Hepatocyte (in vitro differentiated cells): ENCODE measurements around the gene GATC. TPM values are rescaled to one million over a fixed set of nuclear protein-coding genes. Genes with fewer than 3 reads are reported as not detected.

ENCODE experiments used
- DNase-seq: peaks from one replicate; pipeline ENCODE4 v3.0.0-alpha.2; 2016; ENCODE audit warnings: low spot score
- H2AFZ ChIP-seq: fragments of 200-600 bp; sonication (generic); 2 replicates; pipeline ENCODE4 v1.6.0; 2016; ENCODE audit warnings: antibody characterized with exemption, mild to moderate bottlenecking
- H3K27ac ChIP-seq: fragments of 200-600 bp; sonication (generic); 2 replicates; pipeline ENCODE4 v1.5.1; 2016; ENCODE audit warnings: mild to moderate bottlenecking
- H3K27me3 ChIP-seq: fragments of 200-600 bp; sonication (generic); 2 replicates; pipeline ENCODE4 v1.6.1; 2016
- H3K36me3 ChIP-seq: fragments of 200-600 bp; sonication (generic); replicated peaks from 2 replicates; pipeline ENCODE4 v1.5.1; 2016; ENCODE audit warnings: low read depth; ENCODE audit not compliant: insufficient read depth
- H3K4me1 ChIP-seq: fragments of 200-600 bp; sonication (generic); 2 replicates; pipeline ENCODE4 v1.5.1; 2016; ENCODE audit warnings: mild to moderate bottlenecking, moderate library complexity; ENCODE audit not compliant: insufficient read depth
- H3K4me2 ChIP-seq: fragments of 200-600 bp; sonication (generic); 2 replicates; pipeline ENCODE4 v1.6.0; 2016
- H3K4me3 ChIP-seq: fragments of 200-600 bp; sonication (generic); 2 replicates; pipeline ENCODE4 v1.5.1; 2016; ENCODE audit warnings: mild to moderate bottlenecking
- H3K79me2 ChIP-seq: fragments of 200-600 bp; sonication (generic); 2 replicates; pipeline ENCODE4 v1.6.0; 2017; ENCODE audit warnings: mild to moderate bottlenecking
- H3K9me2 ChIP-seq: fragments of 200-600 bp; sonication (generic); replicated peaks from 2 replicates; pipeline ENCODE4 v1.6.0; 2017; ENCODE audit warnings: mild to moderate bottlenecking; ENCODE audit not compliant: insufficient read depth
- H3K9me3 ChIP-seq: fragments of 200-600 bp; sonication (generic); 2 replicates; pipeline ENCODE4 v1.5.1; 2016; ENCODE audit warnings: low read depth, mild to moderate bottlenecking
- H4K20me1 ChIP-seq: fragments of 200-600 bp; sonication (generic); 2 replicates; pipeline ENCODE4 v1.6.0; 2016; ENCODE audit warnings: mild to moderate bottlenecking; ENCODE audit not compliant: insufficient read depth, poor library complexity, severe bottlenecking
- CTCF ChIP-seq: fragments of 200-600 bp; sonication (generic); IDR thresholded peaks from 2 replicates; pipeline ENCODE4 v1.5.1; 2016; ENCODE audit warnings: antibody characterized with exemption, mild to moderate bottlenecking; ENCODE audit not compliant: poor library complexity
- EZH2 ChIP-seq: fragments of 200-600 bp; sonication (generic); IDR thresholded peaks from 2 replicates; pipeline ENCODE4 v1.6.1; 2016; ENCODE audit warnings: antibody characterized with exemption, mild to moderate bottlenecking, borderline replicate concordance
- EZH2phosphoT487 ChIP-seq: fragments of 200-600 bp; sonication (generic); IDR thresholded peaks from one replicate; pipeline ENCODE4 v1.6.1; 2018; ENCODE audit warnings: antibody characterized with exemption, mild to moderate bottlenecking, low read depth, moderate library complexity; ENCODE audit not compliant: unreplicated experiment, severe bottlenecking
- WGBS: methylation state at CpG from one replicate; pipeline ENCODE4 v1.1.6; 2016; ENCODE audit warnings: low lambda C conversion rate; ENCODE audit errors: missing lambda C conversion rate; 5-methylcytosine and 5-hydroxymethylcytosine counted together
- polyA plus RNA-seq: library from polyadenylated mRNA; unstranded; fragments of >200 nt; fragmentation: Nextera tagmentation; extraction: Ambion mirVana; gene quantifications from 2 replicates; pipeline ENCODE4 v1.2.1, GENCODE V29; 2016
- total RNA-seq: library from RNA; depleted of rRNA; stranded (reverse); fragments of >200 nt; gene quantifications from 2 replicates; pipeline ENCODE4 v1.2.3, GENCODE V29; 2014

The GATC gene
- total and polyA plus RNA-seq, 2 experiments from 2014 or later: 19.0 to 35.0 TPM

- Histone ChIP-seq H3K27me3 (no peaks in the 10 kb centered on the region), H3K4me2 (peak within 1 kb of the TSS; percentile 83), H2AFZ (peak within 1 kb of the TSS; percentile 83), H3K9me3 (no peaks in the 10 kb centered on the region), H4K20me1 (peaks cover 22% of the 10 kb centered on the region), H3K4me3 (peak within 1 kb of the TSS; percentile 56), H3K9me2 (no peaks in the 10 kb centered on the region), H3K36me3 (no peaks in the 10 kb centered on the region), H3K4me1 (peaks cover 13% of the 10 kb centered on the region), H3K27ac (peak within 1 kb of the TSS; percentile 53), H3K79me2 (peaks cover 38% of the 10 kb centered on the region)
- under 1% methylated on average over 55 of the region's 59 CpGs for WGBS
- TF ChIP-seq EZH2: no peak
- no peak for TF ChIP-seq EZH2phosphoT487
- TF ChIP-seq CTCF: no peak
- DNase-seq: peak; percentile 99
These were observed 8.3 kb upstream of the GATC start, which contains the start of gene COX6A1 for GRCh38 chr12:120437735-120438494. COX6A1 (plus strand) TSS chr12:120438113; CDS start chr12:120438127, 14 bp downstream.

GRCh38 chr12:120438495-120439198 is 7.6 kb upstream of the GATC start:
- Histone ChIP-seq H3K9me2 (no peaks in the 10 kb centered on the region), H4K20me1 (peaks cover 22% of the 10 kb centered on the region), H3K27me3 (no peaks in the 10 kb centered on the region), H3K9me3 (no peaks in the 10 kb centered on the region), H3K36me3 (no peaks in the 10 kb centered on the region), H3K4me1 (peaks cover 13% of the 10 kb centered on the region), H3K79me2 (peaks cover 46% of the 10 kb centered on the region), H2AFZ (peak overlapping the region; percentile 19), H3K4me2 (peak overlapping the region; percentile 83), H3K27ac (peak overlapping the region; percentile 53), H3K4me3 (peak overlapping the region; percentile 26)
- 45% methylated on average over 17 of the region's 17 CpGs for WGBS
- DNase-seq: no peak
- TF ChIP-seq EZH2phosphoT487 (no peak), EZH2 (no peak), CTCF (no peak)

- Histone ChIP-seq H3K79me2 (peaks cover 57% of the 10 kb centered on the region), H3K4me2 (peak overlapping the region; percentile 83)
These were observed 6.5 kb upstream of the GATC start for GRCh38 chr12:120439646-120440247.

More at GRCh38 chr12:120439646-120440247, 6.5 kb upstream of the GATC start:
- no peaks in the 10 kb centered on the region for H3K36me3 ChIP-seq
- no peak overlapping the region for H2AFZ ChIP-seq
- H3K4me1 ChIP-seq: peaks cover 17% of the 10 kb centered on the region
- H3K27ac ChIP-seq: no peak overlapping the region
- peak; percentile 86 for DNase-seq
- H3K9me3 ChIP-seq: no peaks in the 10 kb centered on the region
- TF ChIP-seq EZH2phosphoT487 (no peak), CTCF (peak; percentile 66)
- H3K4me3 ChIP-seq: no peak overlapping the region
- H3K27me3 ChIP-seq: no peaks in the 10 kb centered on the region
- H4K20me1 ChIP-seq: peaks cover 25% of the 10 kb centered on the region
- H3K9me2 ChIP-seq: no peaks in the 10 kb centered on the region
- WGBS: 35% methylated on average over 6 of the region's 6 CpGs
